Breast epithelium (tissue), 4 donors: ENCODE measurements around the gene KIF1A. TPM values are rescaled to one million over a fixed set of nuclear protein-coding genes. Genes with fewer than 3 reads are reported as not detected.

Experiments used
- DNase-seq, 2 donors: peaks; one replicate each; pipeline ENCODE4 v3.0.0-alpha.2; 2019; ENCODE audit warnings: low spot score in 2 of 2
- H3K27ac ChIP-seq, 2 donors: fragments of 200-600 bp; sonication (generic) in 1 of 2; one replicate each; pipeline ENCODE4 v1.5.1; 2016 to 2019; ENCODE audit warnings: mild to moderate bottlenecking in 1 of 2
- H3K27me3 ChIP-seq, 2 donors: fragments of 200-600 bp; sonication (generic) in 1 of 2; one replicate each; pipeline versions ENCODE4 v1.5.1 to v1.6.0; 2017 to 2019; ENCODE audit warnings: control low read depth in 1 of 2, mild to moderate bottlenecking in 1 of 2
- H3K36me3 ChIP-seq: fragments of 200-600 bp; one replicate; pipeline ENCODE4 v1.5.1; 2019
- H3K4me1 ChIP-seq, 2 donors: fragments of 200-600 bp; sonication (generic); one replicate each; pipeline ENCODE4 v1.5.1; 2016 to 2019; ENCODE audit warnings: control low read depth in 1 of 2
- H3K4me3 ChIP-seq, 3 donors: fragments of 200-600 bp; sonication (generic); 1 replicate in 2 of 3; 2 replicates in 1 of 3; pipeline ENCODE4 v1.5.1; 2016 to 2019; ENCODE audit warnings: mild to moderate bottlenecking in 3 of 3, moderate library complexity in 2 of 3
- H3K9me3 ChIP-seq, 2 donors: fragments of 200-600 bp; sonication (generic) in 1 of 2; one replicate each; pipeline ENCODE4 v1.5.1; 2016 to 2019; ENCODE audit warnings: control low read depth in 1 of 2
- CTCF ChIP-seq, 3 donors: fragments of 450-650 bp; IDR thresholded peaks; one replicate each; pipeline ENCODE4 v1.5.1; 2016 to 2017; ENCODE audit warnings: antibody characterized with exemption in 3 of 3, mild to moderate bottlenecking in 3 of 3, moderate library complexity in 3 of 3
- POLR2A ChIP-seq: fragments of 450-650 bp; IDR thresholded peaks from one replicate; pipeline ENCODE4 v1.6.1; 2016; ENCODE audit warnings: antibody characterized with exemption, mild to moderate bottlenecking, moderate library complexity
- POLR2AphosphoS5 ChIP-seq, 3 donors: sonication (generic); formaldehyde crosslinking; IDR thresholded peaks; one replicate each; pipeline ENCODE4 v1.6.1; 2017; ENCODE audit warnings: antibody characterized with exemption in 3 of 3
- intact Hi-C: fragments of 100-400 bp; cut with DNase I; formaldehyde crosslinking; loops from one replicate; pipeline ENCODE4 v1.15.1; 2023; ENCODE audit warnings: low total_unique reads
- total RNA-seq, 3 donors: library from RNA; depleted of rRNA; stranded (reverse); fragments of >200 nt; gene quantifications; one replicate each; pipeline ENCODE4 v1.1.0, GENCODE V29; 2016

KIF1A gene
- total RNA-seq, 3 donors from 2014 or later = under 0.01 to 0.29 TPM; not detected in 1

GRCh38 chr2:240821429-240821778 lies 1.4 kb upstream of the KIF1A start:
- intact Hi-C loops = no loop called here
- TF ChIP-seq POLR2AphosphoS5 (IDR thresholded peaks at IDR 0.05) = no peak
- TF ChIP-seq POLR2A = no peak
- no peak for TF ChIP-seq CTCF (IDR thresholded peaks at IDR 0.05)
- DNase-seq = no peak
- Histone ChIP-seq H3K4me1 (peaks cover 0 to 12% of the 10 kb centered on the region in 2 donors), H3K4me3 (no peak overlapping the region), H3K36me3 (no peaks in the 10 kb centered on the region), H3K9me3 (peaks cover 0 to 6% of the 10 kb centered on the region in 2 donors), H3K27ac (no peak overlapping the region), H3K27me3 (peaks cover 14 to 70% of the 10 kb centered on the region in 2 donors)

- Histone ChIP-seq H3K4me3 (peak overlapping the region in 2 of 3 donors; percentile 43 to 66), H3K4me1 (peaks cover 0 to 12% of the 10 kb centered on the region in 2 donors), H3K9me3 (peaks cover 0 to 6% of the 10 kb centered on the region in 2 donors), H3K27me3 (peaks cover 14 to 68% of the 10 kb centered on the region in 2 donors), H3K27ac (no peak overlapping the region), H3K36me3 (no peaks in the 10 kb centered on the region)
- intact Hi-C loops = no loop called here
- no peak for DNase-seq
- TF ChIP-seq POLR2A = no peak
- no peak for TF ChIP-seq POLR2AphosphoS5 (IDR thresholded peaks at IDR 0.05)
- TF ChIP-seq CTCF (IDR thresholded peaks at IDR 0.05) = no peak
Measured at GRCh38 chr2:240820607-240821428, 799 bp upstream of the KIF1A start.

GRCh38 chr2:240819126-240819857 lies 727 bp downstream of the KIF1A start:
- H3K36me3 ChIP-seq = no peaks in the 10 kb centered on the region
- peaks cover 14 to 61% of the 10 kb centered on the region in 2 donors for H3K27me3 ChIP-seq
- peaks cover 7 to 10% of the 10 kb centered on the region in 2 donors for H3K9me3 ChIP-seq
- TF ChIP-seq POLR2AphosphoS5 (IDR thresholded peaks at IDR 0.05) (no peak), CTCF (IDR thresholded peaks at IDR 0.05) (no peak), POLR2A (no peak)
- no peak for DNase-seq
- H3K4me3 ChIP-seq = peak overlapping the region in 2 of 3 donors; percentile 43 to 66
- H3K4me1 ChIP-seq = peaks cover 0 to 12% of the 10 kb centered on the region in 2 donors
- H3K27ac ChIP-seq = no peak overlapping the region
- intact Hi-C loops = no loop called here

- Histone ChIP-seq H3K4me3 (peak overlapping the region in 2 of 3 donors; percentile 43 to 66), H3K9me3 (peaks cover 7 to 10% of the 10 kb centered on the region in 2 donors), H3K27me3 (peaks cover 14 to 53% of the 10 kb centered on the region in 2 donors), H3K27ac (no peak overlapping the region), H3K36me3 (no peaks in the 10 kb centered on the region), H3K4me1 (peaks cover 0 to 12% of the 10 kb centered on the region in 2 donors)
- intact Hi-C loops = no loop called here
- no peak for DNase-seq
- TF ChIP-seq CTCF (IDR thresholded peaks at IDR 0.05) = no peak
- TF ChIP-seq POLR2A = no peak
- TF ChIP-seq POLR2AphosphoS5 (IDR thresholded peaks at IDR 0.05) = no peak
Measured at GRCh38 chr2:240818293-240819125, 1.5 kb downstream of the KIF1A start.
